ENCODE measurements around the gene MUTYH. TPM values are rescaled to one million over a fixed set of nuclear protein-coding genes. Genes with fewer than 3 reads are reported as not detected.

Gene MUTYH
- total and polyA plus RNA-seq, 9 of the 15 experiments (the other 6 are each of a cell fraction or from before 2014, with no cell fraction given) = 3.4 to 53.5 (median 29.0) TPM

DNA sequence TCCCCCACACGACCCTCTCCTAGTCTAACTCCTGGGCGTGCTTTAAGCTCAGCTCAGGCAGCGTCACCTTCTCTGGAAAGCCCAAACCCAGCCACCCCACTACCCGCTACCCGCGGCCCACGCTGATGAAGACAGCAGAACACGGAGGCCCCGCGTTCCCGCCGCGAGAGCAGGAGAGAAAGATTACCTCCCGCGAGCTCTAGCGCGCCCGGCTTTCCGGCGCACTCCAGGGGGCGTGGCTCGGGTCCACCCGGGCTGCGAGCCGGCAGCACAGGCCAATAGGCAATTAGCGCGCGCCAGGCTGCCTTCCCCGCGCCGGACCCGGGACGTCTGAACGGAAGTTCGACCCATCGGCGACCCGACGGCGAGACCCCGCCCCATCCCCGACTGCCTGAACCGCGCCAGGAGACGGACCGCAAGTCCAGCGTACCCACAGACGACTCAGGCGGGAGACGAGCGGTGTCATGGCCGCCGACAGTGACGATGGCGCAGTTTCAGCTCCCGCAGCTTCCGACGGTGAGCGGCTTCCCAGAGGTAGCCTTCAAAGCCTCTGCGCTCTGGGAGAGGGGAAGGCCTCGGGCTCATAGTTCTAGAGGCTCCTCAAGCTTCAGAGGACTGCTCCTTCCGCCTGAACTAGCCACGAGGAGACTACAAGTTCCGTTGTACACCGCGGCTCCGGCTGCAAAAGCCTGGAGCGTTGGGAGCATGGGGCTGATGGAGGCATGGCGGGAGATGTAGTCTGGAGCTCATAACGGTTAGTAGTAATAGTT is at the start of gene MUTYH, which contains the start of gene TOE1 (continued):
- TF ChIP-seq, protein P1, sequence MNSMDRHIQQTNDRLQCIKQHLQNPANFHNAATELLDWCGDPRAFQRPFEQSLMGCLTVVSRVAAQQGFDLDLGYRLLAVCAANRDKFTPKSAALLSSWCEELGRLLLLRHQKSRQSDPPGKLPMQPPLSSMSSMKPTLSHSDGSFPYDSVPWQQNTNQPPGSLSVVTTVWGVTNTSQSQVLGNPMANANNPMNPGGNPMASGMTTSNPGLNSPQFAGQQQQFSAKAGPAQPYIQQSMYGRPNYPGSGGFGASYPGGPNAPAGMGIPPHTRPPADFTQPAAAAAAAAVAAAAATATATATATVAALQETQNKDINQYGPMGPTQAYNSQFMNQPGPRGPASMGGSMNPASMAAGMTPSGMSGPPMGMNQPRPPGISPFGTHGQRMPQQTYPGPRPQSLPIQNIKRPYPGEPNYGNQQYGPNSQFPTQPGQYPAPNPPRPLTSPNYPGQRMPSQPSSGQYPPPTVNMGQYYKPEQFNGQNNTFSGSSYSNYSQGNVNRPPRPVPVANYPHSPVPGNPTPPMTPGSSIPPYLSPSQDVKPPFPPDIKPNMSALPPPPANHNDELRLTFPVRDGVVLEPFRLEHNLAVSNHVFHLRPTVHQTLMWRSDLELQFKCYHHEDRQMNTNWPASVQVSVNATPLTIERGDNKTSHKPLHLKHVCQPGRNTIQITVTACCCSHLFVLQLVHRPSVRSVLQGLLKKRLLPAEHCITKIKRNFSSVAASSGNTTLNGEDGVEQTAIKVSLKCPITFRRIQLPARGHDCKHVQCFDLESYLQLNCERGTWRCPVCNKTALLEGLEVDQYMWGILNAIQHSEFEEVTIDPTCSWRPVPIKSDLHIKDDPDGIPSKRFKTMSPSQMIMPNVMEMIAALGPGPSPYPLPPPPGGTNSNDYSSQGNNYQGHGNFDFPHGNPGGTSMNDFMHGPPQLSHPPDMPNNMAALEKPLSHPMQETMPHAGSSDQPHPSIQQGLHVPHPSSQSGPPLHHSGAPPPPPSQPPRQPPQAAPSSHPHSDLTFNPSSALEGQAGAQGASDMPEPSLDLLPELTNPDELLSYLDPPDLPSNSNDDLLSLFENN (IDR thresholded peaks at IDR 0.05; ENCODE audit: low read depth in 2 of 2, low read length in 2 of 2) = peak in 1 of 2 experiments; percentile 13; a peak in 2 of 4 replicates
- TF ChIP-seq, protein P2, sequence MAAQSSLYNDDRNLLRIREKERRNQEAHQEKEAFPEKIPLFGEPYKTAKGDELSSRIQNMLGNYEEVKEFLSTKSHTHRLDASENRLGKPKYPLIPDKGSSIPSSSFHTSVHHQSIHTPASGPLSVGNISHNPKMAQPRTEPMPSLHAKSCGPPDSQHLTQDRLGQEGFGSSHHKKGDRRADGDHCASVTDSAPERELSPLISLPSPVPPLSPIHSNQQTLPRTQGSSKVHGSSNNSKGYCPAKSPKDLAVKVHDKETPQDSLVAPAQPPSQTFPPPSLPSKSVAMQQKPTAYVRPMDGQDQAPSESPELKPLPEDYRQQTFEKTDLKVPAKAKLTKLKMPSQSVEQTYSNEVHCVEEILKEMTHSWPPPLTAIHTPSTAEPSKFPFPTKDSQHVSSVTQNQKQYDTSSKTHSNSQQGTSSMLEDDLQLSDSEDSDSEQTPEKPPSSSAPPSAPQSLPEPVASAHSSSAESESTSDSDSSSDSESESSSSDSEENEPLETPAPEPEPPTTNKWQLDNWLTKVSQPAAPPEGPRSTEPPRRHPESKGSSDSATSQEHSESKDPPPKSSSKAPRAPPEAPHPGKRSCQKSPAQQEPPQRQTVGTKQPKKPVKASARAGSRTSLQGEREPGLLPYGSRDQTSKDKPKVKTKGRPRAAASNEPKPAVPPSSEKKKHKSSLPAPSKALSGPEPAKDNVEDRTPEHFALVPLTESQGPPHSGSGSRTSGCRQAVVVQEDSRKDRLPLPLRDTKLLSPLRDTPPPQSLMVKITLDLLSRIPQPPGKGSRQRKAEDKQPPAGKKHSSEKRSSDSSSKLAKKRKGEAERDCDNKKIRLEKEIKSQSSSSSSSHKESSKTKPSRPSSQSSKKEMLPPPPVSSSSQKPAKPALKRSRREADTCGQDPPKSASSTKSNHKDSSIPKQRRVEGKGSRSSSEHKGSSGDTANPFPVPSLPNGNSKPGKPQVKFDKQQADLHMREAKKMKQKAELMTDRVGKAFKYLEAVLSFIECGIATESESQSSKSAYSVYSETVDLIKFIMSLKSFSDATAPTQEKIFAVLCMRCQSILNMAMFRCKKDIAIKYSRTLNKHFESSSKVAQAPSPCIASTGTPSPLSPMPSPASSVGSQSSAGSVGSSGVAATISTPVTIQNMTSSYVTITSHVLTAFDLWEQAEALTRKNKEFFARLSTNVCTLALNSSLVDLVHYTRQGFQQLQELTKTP (IDR thresholded peaks at IDR 0.05; ENCODE audit: low read depth in 1 of 2, partially characterized antibody in 2 of 2) = peak; percentile 76 to 96
- TF ChIP-seq, protein P3, sequence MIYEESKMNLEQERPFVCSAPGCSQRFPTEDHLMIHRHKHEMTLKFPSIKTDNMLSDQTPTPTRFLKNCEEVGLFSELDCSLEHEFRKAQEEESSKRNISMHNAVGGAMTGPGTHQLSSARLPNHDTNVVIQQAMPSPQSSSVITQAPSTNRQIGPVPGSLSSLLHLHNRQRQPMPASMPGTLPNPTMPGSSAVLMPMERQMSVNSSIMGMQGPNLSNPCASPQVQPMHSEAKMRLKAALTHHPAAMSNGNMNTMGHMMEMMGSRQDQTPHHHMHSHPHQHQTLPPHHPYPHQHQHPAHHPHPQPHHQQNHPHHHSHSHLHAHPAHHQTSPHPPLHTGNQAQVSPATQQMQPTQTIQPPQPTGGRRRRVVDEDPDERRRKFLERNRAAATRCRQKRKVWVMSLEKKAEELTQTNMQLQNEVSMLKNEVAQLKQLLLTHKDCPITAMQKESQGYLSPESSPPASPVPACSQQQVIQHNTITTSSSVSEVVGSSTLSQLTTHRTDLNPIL (CRISPR knock-in tag; IDR thresholded peaks at IDR 0.05) = 0 out of 2 replicates have a peak, but pooled peaks have one; percentile 22
- TF ChIP-seq, protein P4, sequence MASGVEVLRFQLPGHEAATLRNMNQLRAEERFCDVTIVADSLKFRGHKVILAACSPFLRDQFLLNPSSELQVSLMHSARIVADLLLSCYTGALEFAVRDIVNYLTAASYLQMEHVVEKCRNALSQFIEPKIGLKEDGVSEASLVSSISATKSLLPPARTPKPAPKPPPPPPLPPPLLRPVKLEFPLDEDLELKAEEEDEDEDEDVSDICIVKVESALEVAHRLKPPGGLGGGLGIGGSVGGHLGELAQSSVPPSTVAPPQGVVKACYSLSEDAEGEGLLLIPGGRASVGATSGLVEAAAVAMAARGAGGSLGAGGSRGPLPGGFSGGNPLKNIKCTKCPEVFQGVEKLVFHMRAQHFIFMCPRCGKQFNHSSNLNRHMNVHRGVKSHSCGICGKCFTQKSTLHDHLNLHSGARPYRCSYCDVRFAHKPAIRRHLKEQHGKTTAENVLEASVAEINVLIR (CRISPR knock-in tag; IDR thresholded peaks at IDR 0.05) = peak; percentile 1; the same call in 1 of the 2 replicates
- TF ChIP-seq, protein P5, sequence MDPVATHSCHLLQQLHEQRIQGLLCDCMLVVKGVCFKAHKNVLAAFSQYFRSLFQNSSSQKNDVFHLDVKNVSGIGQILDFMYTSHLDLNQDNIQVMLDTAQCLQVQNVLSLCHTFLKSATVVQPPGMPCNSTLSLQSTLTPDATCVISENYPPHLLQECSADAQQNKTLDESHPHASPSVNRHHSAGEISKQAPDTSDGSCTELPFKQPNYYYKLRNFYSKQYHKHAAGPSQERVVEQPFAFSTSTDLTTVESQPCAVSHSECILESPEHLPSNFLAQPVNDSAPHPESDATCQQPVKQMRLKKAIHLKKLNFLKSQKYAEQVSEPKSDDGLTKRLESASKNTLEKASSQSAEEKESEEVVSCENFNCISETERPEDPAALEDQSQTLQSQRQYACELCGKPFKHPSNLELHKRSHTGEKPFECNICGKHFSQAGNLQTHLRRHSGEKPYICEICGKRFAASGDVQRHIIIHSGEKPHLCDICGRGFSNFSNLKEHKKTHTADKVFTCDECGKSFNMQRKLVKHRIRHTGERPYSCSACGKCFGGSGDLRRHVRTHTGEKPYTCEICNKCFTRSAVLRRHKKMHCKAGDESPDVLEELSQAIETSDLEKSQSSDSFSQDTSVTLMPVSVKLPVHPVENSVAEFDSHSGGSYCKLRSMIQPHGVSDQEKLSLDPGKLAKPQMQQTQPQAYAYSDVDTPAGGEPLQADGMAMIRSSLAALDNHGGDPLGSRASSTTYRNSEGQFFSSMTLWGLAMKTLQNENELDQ (CRISPR knock-in tag; IDR thresholded peaks at IDR 0.05; ENCODE audit: borderline replicate concordance) = peak; percentile 56
- TF ChIP-seq ETV5 (CRISPR knock-in tag; IDR thresholded peaks at IDR 0.05; ENCODE audit: low read depth) (peak; percentile 94), MAFK (IDR thresholded peaks at IDR 0.05; ENCODE audit: low read length) (no peak; the same call in 1 of the 2 replicates), ARHGAP35 (IDR thresholded peaks at IDR 0.05; ENCODE audit: partially characterized antibody) (no peak), HDAC6 (IDR thresholded peaks at IDR 0.05; ENCODE audit: low read depth, low read length) (no peak)
- TF ChIP-seq, protein P6, sequence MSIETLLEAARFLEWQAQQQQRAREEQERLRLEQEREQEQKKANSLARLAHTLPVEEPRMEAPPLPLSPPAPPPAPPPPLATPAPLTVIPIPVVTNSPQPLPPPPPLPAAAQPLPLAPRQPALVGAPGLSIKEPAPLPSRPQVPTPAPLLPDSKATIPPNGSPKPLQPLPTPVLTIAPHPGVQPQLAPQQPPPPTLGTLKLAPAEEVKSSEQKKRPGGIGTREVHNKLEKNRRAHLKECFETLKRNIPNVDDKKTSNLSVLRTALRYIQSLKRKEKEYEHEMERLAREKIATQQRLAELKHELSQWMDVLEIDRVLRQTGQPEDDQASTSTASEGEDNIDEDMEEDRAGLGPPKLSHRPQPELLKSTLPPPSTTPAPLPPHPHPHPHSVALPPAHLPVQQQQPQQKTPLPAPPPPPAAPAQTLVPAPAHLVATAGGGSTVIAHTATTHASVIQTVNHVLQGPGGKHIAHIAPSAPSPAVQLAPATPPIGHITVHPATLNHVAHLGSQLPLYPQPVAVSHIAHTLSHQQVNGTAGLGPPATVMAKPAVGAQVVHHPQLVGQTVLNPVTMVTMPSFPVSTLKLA (conservative IDR thresholded peaks at IDR 0.05) = peak; percentile 89 to 94

Measured in K562 (cell line).